ENCODE results near the gene KLF18.

Gene KLF18

DNA sequence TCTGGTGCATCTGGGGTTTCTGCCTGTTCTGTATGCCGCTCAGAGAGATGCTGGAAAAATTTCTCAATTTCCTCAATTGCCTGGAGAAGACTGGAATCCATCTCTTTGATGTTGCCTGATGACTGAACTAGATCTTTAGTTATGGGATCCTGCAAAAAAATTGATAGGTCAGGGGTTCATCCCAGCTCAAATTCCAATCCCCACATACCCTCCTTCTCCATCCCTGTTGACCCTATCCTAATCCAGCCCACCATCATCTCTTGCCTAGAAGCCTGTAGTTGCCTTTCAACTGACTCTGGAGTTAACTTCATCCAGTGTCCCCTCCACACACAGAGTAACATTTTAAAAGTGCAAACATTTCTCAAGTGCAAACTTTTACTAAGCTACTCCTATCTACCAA, at the start of gene KLF18:
KLF18 (minus strand) TSS at position 101 of the 400 bp plus-strand sequence; CDS start at position 101, 0 bp downstream.
- ATAC-seq (ENCODE audit: low read depth), result no peak

GRCh38 chr1:44174630-44175029, 33.2 kb upstream of the KLF18 start:
- TF ChIP-seq, protein P1, sequence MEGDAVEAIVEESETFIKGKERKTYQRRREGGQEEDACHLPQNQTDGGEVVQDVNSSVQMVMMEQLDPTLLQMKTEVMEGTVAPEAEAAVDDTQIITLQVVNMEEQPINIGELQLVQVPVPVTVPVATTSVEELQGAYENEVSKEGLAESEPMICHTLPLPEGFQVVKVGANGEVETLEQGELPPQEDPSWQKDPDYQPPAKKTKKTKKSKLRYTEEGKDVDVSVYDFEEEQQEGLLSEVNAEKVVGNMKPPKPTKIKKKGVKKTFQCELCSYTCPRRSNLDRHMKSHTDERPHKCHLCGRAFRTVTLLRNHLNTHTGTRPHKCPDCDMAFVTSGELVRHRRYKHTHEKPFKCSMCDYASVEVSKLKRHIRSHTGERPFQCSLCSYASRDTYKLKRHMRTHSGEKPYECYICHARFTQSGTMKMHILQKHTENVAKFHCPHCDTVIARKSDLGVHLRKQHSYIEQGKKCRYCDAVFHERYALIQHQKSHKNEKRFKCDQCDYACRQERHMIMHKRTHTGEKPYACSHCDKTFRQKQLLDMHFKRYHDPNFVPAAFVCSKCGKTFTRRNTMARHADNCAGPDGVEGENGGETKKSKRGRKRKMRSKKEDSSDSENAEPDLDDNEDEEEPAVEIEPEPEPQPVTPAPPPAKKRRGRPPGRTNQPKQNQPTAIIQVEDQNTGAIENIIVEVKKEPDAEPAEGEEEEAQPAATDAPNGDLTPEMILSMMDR (IDR thresholded peaks at IDR 0.05; ENCODE audit: poor library complexity, severe bottlenecking), result no peak
- DNase-seq (ENCODE audit: low spot score) (no peak), ATAC-seq (ENCODE audit: low read depth) (no peak)
- H3K4me1 ChIP-seq (ENCODE audit: insufficient read depth, poor library complexity, severe bottlenecking), result no peaks in the 10 kb centered on the region
- peaks cover 13% of the 10 kb centered on the region for H3K9me3 ChIP-seq (ENCODE audit: severe bottlenecking)
- H3K27ac ChIP-seq (ENCODE audit: poor library complexity, severe bottlenecking), result no peak overlapping the region
- no peaks in the 10 kb centered on the region for H3K27me3 ChIP-seq (ENCODE audit: insufficient read depth, poor library complexity, severe bottlenecking)
- H3K4me3 ChIP-seq (ENCODE audit: severe bottlenecking), result no peak overlapping the region
- no peaks in the 10 kb centered on the region for H3K36me3 ChIP-seq (ENCODE audit: low read depth)

More for the DNA sequence above, at the start of gene KLF18:
- no peaks in the 10 kb centered on the region for H3K27me3 ChIP-seq (ENCODE audit: insufficient read depth, poor library complexity, severe bottlenecking)
- H3K4me1 ChIP-seq (ENCODE audit: insufficient read depth, poor library complexity, severe bottlenecking), result no peaks in the 10 kb centered on the region
- no peak within 1 kb of the TSS for H3K4me3 ChIP-seq (ENCODE audit: severe bottlenecking)
- peaks cover 6% of the 10 kb centered on the region for H3K9me3 ChIP-seq (ENCODE audit: severe bottlenecking)
- H3K36me3 ChIP-seq (ENCODE audit: low read depth), result no peaks in the 10 kb centered on the region
- H3K27ac ChIP-seq (ENCODE audit: poor library complexity, severe bottlenecking), result no peak within 1 kb of the TSS
- DNase-seq (ENCODE audit: low spot score), result no peak
- TF ChIP-seq, protein P1 (IDR thresholded peaks at IDR 0.05; ENCODE audit: poor library complexity, severe bottlenecking), result no peak

- Histone ChIP-seq H3K27ac (ENCODE audit: poor library complexity, severe bottlenecking) (no peak overlapping the region), H3K4me1 (ENCODE audit: insufficient read depth, poor library complexity, severe bottlenecking) (no peaks in the 10 kb centered on the region), H3K4me3 (ENCODE audit: severe bottlenecking) (no peak overlapping the region), H3K27me3 (ENCODE audit: insufficient read depth, poor library complexity, severe bottlenecking) (no peaks in the 10 kb centered on the region), H3K9me3 (ENCODE audit: severe bottlenecking) (no peaks in the 10 kb centered on the region), H3K36me3 (ENCODE audit: low read depth) (no peaks in the 10 kb centered on the region)
- ATAC-seq (ENCODE audit: low read depth) (no peak), DNase-seq (ENCODE audit: low spot score) (no peak)
- TF ChIP-seq, protein P1 (IDR thresholded peaks at IDR 0.05; ENCODE audit: poor library complexity, severe bottlenecking), result no peak
Observed at GRCh38 chr1:44170281-44170823, 28.9 kb upstream of the KLF18 start.

DNA sequence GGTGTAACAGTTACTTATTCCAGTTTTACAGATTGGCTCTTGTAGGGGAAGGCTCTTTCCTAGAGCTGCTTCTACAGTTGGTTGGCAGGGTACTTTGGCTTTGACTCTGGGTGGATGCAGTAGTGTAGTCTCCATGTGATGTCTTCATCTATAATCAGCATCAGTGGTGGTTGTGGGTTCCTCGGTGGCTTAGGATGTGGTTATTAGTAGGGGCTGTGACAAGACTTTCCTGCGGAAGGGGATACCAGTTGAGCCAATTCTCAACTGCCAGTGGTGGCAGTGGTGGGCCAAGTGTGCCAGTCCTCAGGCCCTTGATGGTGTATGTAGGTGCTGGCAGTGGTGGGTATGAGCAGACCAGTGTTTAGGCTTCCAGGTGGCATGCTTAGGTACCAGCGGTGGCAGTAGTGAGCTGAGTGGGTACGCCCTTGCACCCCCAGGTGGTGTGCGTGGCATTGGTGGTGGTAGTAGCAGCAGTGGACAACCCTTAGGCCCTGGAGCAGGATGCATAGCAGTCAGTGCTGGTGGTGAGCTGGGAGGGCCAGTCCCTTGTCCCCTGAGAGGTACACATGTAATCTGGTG, 27.2 kb upstream of the KLF18 start:
- no peaks in the 10 kb centered on the region for H3K27me3 ChIP-seq (ENCODE audit: insufficient read depth, poor library complexity, severe bottlenecking)
- no peaks in the 10 kb centered on the region for H3K9me3 ChIP-seq (ENCODE audit: severe bottlenecking)
- no peak overlapping the region for H3K4me3 ChIP-seq (ENCODE audit: severe bottlenecking)
- ATAC-seq (ENCODE audit: low read depth), result no peak
- DNase-seq (ENCODE audit: low spot score), result no peak
- TF ChIP-seq, protein P1 (IDR thresholded peaks at IDR 0.05; ENCODE audit: poor library complexity, severe bottlenecking), result no peak
- H3K36me3 ChIP-seq (ENCODE audit: low read depth), result no peaks in the 10 kb centered on the region
- H3K4me1 ChIP-seq (ENCODE audit: insufficient read depth, poor library complexity, severe bottlenecking), result no peaks in the 10 kb centered on the region
- no peak overlapping the region for H3K27ac ChIP-seq (ENCODE audit: poor library complexity, severe bottlenecking)

- TF ChIP-seq, protein P1 (IDR thresholded peaks at IDR 0.05; ENCODE audit: poor library complexity, severe bottlenecking), result no peak
- DNase-seq (ENCODE audit: low spot score) (no peak), ATAC-seq (ENCODE audit: low read depth) (no peak)
- Histone ChIP-seq H3K36me3 (ENCODE audit: low read depth) (no peaks in the 10 kb centered on the region), H3K27ac (ENCODE audit: poor library complexity, severe bottlenecking) (no peak overlapping the region), H3K4me3 (ENCODE audit: severe bottlenecking) (no peak overlapping the region), H3K4me1 (ENCODE audit: insufficient read depth, poor library complexity, severe bottlenecking) (no peaks in the 10 kb centered on the region), H3K27me3 (ENCODE audit: insufficient read depth, poor library complexity, severe bottlenecking) (no peaks in the 10 kb centered on the region), H3K9me3 (ENCODE audit: severe bottlenecking) (no peaks in the 10 kb centered on the region)
Observed at GRCh38 chr1:44161546-44161945, 20.1 kb upstream of the KLF18 start.
